Liver (tissue), 9 donors: ENCODE results near the gene SPATS1. TPM values are rescaled to one million over a fixed set of nuclear protein-coding genes. Genes with fewer than 3 reads are reported as not detected.

Experiments
- DNase-seq: peaks from one replicate; pipeline ENCODE4 v3.0.0-alpha.2; 2017; ENCODE audit warnings: low spot score
- H3K27ac ChIP-seq, 2 donors: one replicate each; pipeline ENCODE4 v1.7.0; 2013; ENCODE audit warnings: inconsistent platforms in 2 of 2, low read length in 2 of 2, control low read depth in 1 of 2, low read depth in 1 of 2, mild to moderate bottlenecking in 1 of 2
- H3K27me3 ChIP-seq, 4 donors: one replicate each; pipeline versions ENCODE4 v1.6.1 to v1.7.0; 2013; ENCODE audit warnings: low read length in 3 of 4, inconsistent platforms in 1 of 4, mild to moderate bottlenecking in 1 of 4, moderate library complexity in 1 of 4; ENCODE audit not compliant: control insufficient read depth in 4 of 4, insufficient read depth in 4 of 4
- H3K36me3 ChIP-seq, 4 donors: one replicate each; pipeline versions ENCODE4 v1.6.1 to v1.7.0; 2013; ENCODE audit warnings: low read length in 3 of 4, mild to moderate bottlenecking in 3 of 4, low read depth in 1 of 4, moderate library complexity in 1 of 4; ENCODE audit not compliant: control insufficient read depth in 4 of 4, insufficient read depth in 3 of 4
- H3K4me1 ChIP-seq, 4 donors: one replicate each; pipeline versions ENCODE4 v1.6.1 to v1.7.0; 2013; ENCODE audit warnings: low read length in 3 of 4, mild to moderate bottlenecking in 3 of 4, moderate library complexity in 1 of 4; ENCODE audit not compliant: control insufficient read depth in 4 of 4, insufficient read depth in 4 of 4
- H3K4me3 ChIP-seq, 3 donors: one replicate each; pipeline versions ENCODE4 v1.6.1 to v1.7.0; 2013; ENCODE audit warnings: low read length in 3 of 3, control low read depth in 1 of 3, low read depth in 1 of 3, mild to moderate bottlenecking in 1 of 3
- H3K9ac ChIP-seq, 2 donors: one replicate each; pipeline ENCODE4 v1.7.0; 2013; ENCODE audit warnings: low read length in 2 of 2, mild to moderate bottlenecking in 2 of 2, moderate library complexity in 2 of 2, control low read depth in 1 of 2, low read depth in 1 of 2
- H3K9me3 ChIP-seq, 4 donors: one replicate each; pipeline versions ENCODE4 v1.6.1 to v1.7.0; 2013; ENCODE audit warnings: low read length in 3 of 4; ENCODE audit not compliant: control insufficient read depth in 4 of 4
- ATF3 ChIP-seq: IDR thresholded peaks from 2 replicates; pipeline ENCODE4 v1.6.1; 2016; ENCODE audit warnings: antibody characterized with exemption
- EGR1 ChIP-seq, 2 donors: IDR thresholded peaks; 2 replicates each; pipeline ENCODE4 v1.6.1; 2016 to 2018; ENCODE audit warnings: antibody characterized with exemption in 2 of 2, low read depth in 2 of 2
- FOXA1 ChIP-seq: IDR thresholded peaks from 2 replicates; pipeline ENCODE4 v1.6.1; 2016; ENCODE audit warnings: antibody characterized with exemption
- FOXA2 ChIP-seq: IDR thresholded peaks from 2 replicates; pipeline ENCODE4 v1.6.1; 2016; ENCODE audit warnings: antibody characterized with exemption
- GABPA ChIP-seq, 2 donors: IDR thresholded peaks in 1 of 2; conservative IDR thresholded peaks in 1 of 2; 2 replicates each; pipeline ENCODE4 v1.6.1; 2016; ENCODE audit warnings: antibody characterized with exemption in 2 of 2, mild to moderate bottlenecking in 1 of 2, moderate library complexity in 1 of 2
- HNF4A ChIP-seq, 2 donors: conservative IDR thresholded peaks; 2 replicates each; pipeline ENCODE4 v1.6.1; 2016; ENCODE audit warnings: antibody characterized with exemption in 2 of 2, mild to moderate bottlenecking in 2 of 2
- HNF4G ChIP-seq: IDR thresholded peaks from 2 replicates; pipeline ENCODE4 v1.6.1; 2016; ENCODE audit warnings: antibody characterized with exemption
- JUND ChIP-seq, 2 donors: IDR thresholded peaks; 2 replicates each; pipeline ENCODE4 v1.6.1; 2016; ENCODE audit warnings: antibody characterized with exemption in 2 of 2
- MAX ChIP-seq: IDR thresholded peaks from 2 replicates; pipeline ENCODE4 v1.6.1; 2016; ENCODE audit warnings: antibody characterized with exemption
- RAD21 ChIP-seq, 2 donors: IDR thresholded peaks; 2 replicates each; pipeline ENCODE4 v1.6.1; 2016; ENCODE audit warnings: antibody characterized with exemption in 2 of 2, mild to moderate bottlenecking in 2 of 2
- REST ChIP-seq: IDR thresholded peaks from 2 replicates; pipeline ENCODE4 v1.6.1; 2016; ENCODE audit warnings: antibody characterized with exemption, mild to moderate bottlenecking
- RXRA ChIP-seq, 2 donors: IDR thresholded peaks; 2 replicates each; pipeline ENCODE4 v1.6.1; 2017 to 2018; ENCODE audit warnings: antibody characterized with exemption in 2 of 2, mild to moderate bottlenecking in 1 of 2
- SP1 ChIP-seq: IDR thresholded peaks from 2 replicates; pipeline ENCODE4 v1.6.1; 2018; ENCODE audit warnings: antibody characterized with exemption, mild to moderate bottlenecking
- TAF1 ChIP-seq: conservative IDR thresholded peaks from 2 replicates; pipeline ENCODE4 v1.6.1; 2016; ENCODE audit warnings: antibody characterized with exemption, mild to moderate bottlenecking
- YY1 ChIP-seq: IDR thresholded peaks from 2 replicates; pipeline ENCODE4 v1.6.1; 2016; ENCODE audit warnings: antibody characterized with exemption, mild to moderate bottlenecking
- ZBTB33 ChIP-seq: IDR thresholded peaks from 2 replicates; pipeline ENCODE4 v1.6.1; 2016; ENCODE audit warnings: antibody characterized with exemption
- WGBS: extraction: QIAGEN DNeasy Blood & Tissue Kit; methylation state at CpG from one replicate; pipeline ENCODE4 v1.1.7; 2013; 5-methylcytosine and 5-hydroxymethylcytosine counted together
- polyA plus RNA-seq, 2 donors: library from polyadenylated mRNA; stranded (reverse) in 1 of 2; unstranded in 1 of 2; fragments of 200-250 nt in 1 of 2; fragments of >200 nt in 1 of 2; fragmentation: Nextera tagmentation in 1 of 2; extraction: Ambion mirVana in 1 of 2; gene quantifications; one replicate each; pipeline versions ENCODE4 v1.2.1 to v1.2.3, GENCODE V29; 2013 to 2015
- total RNA-seq, 2 donors: library from RNA; depleted of rRNA; stranded (reverse); fragments of >200 nt; gene quantifications; one replicate each; pipeline ENCODE4 v1.2.3, GENCODE V29; 2014
- donor health status: healthy.
- donor health status: healthy.
- donor health status: healthy.
- donor health status: healthy.
- donor health status: healthy.

Gene SPATS1
- total and polyA plus RNA-seq, 4 donors = not detected

GRCh38 chr6:44300292-44300823 is 42.1 kb upstream of the SPATS1 start:
- Histone ChIP-seq H3K27me3 (peaks cover 0 to 8% (median under 1%) of the 10 kb centered on the region in 4 donors), H3K9me3 (no peaks in the 10 kb centered on the region), H3K9ac (no peak overlapping the region), H3K27ac (no peak overlapping the region), H3K4me3 (no peak overlapping the region), H3K4me1 (peaks cover 7 to 13% (median 11%) of the 10 kb centered on the region in 4 donors), H3K36me3 (peaks cover 5 to 51% (median 24%) of the 10 kb centered on the region in 4 donors)
- 85% methylated on average over 7 of the region's 7 CpGs for WGBS
- DNase-seq = no peak
- no peak for TF ChIP-seq GABPA (IDR thresholded peaks at IDR 0.05 in 1 of 2, conservative IDR thresholded peaks at IDR 0.05 in 1 of 2)
- no peak for TF ChIP-seq SP1
- TF ChIP-seq JUND (IDR thresholded peaks at IDR 0.05) = no peak
- no peak for TF ChIP-seq REST
- TF ChIP-seq RAD21 (IDR thresholded peaks at IDR 0.05) = no peak

- Histone ChIP-seq H3K4me1 (peaks cover 7 to 13% (median 11%) of the 10 kb centered on the region in 4 donors), H3K9ac (no peak overlapping the region), H3K36me3 (peaks cover 7 to 58% (median 27%) of the 10 kb centered on the region in 4 donors), H3K9me3 (no peaks in the 10 kb centered on the region), H3K4me3 (no peak overlapping the region), H3K27me3 (peaks cover 0 to 2% (median 0%) of the 10 kb centered on the region in 4 donors), H3K27ac (no peak overlapping the region)
- no peak for DNase-seq
- no peak for TF ChIP-seq RAD21 (IDR thresholded peaks at IDR 0.05)
- TF ChIP-seq GABPA (IDR thresholded peaks at IDR 0.05 in 1 of 2, conservative IDR thresholded peaks at IDR 0.05 in 1 of 2) = no peak
- no peak for TF ChIP-seq ZBTB33
- no peak for TF ChIP-seq FOXA1
- TF ChIP-seq YY1 = no peak
- no peak for TF ChIP-seq RXRA (IDR thresholded peaks at IDR 0.05)
- TF ChIP-seq TAF1 = no peak
- no peak for TF ChIP-seq HNF4A (conservative IDR thresholded peaks at IDR 0.05)
- no peak for TF ChIP-seq ATF3
- no peak for TF ChIP-seq EGR1 (IDR thresholded peaks at IDR 0.05; ENCODE audit: low read depth in 2 of 2)
- no peak for TF ChIP-seq HNF4G
- no peak for TF ChIP-seq SP1
- no peak for TF ChIP-seq MAX
- no peak for TF ChIP-seq FOXA2
- WGBS = 94% methylated on average over 8 of the region's 8 CpGs
Observed at GRCh38 chr6:44301106-44301505, 41.3 kb upstream of the SPATS1 start.
